Spleen (tissue), 11 donors: Measurements from ENCODE around the gene GPER1. TPM values are rescaled to one million over a fixed set of nuclear protein-coding genes. Genes with fewer than 3 reads are reported as not detected.

ENCODE experiments used
- DNase-seq: peaks from one replicate; pipeline ENCODE4 v3.0.0-alpha.2; 2020
- H3K27ac ChIP-seq, 8 donors: fragments of 200-600 bp; sonication (generic) in 7 of 8; 1 replicate in 4 of 8; 2 replicates in 4 of 8; pipeline versions ENCODE4 v1.5.0 to v1.8.0; 2016 to 2021; ENCODE audit warnings: inconsistent platforms in 4 of 8, mild to moderate bottlenecking in 4 of 8, moderate library complexity in 1 of 8
- H3K27me3 ChIP-seq, 7 donors: fragments of 200-600 bp; sonication (generic) in 6 of 7; replicated peaks in 1 of 7; 1 replicate in 4 of 7; 2 replicates in 3 of 7; pipeline versions ENCODE4 v1.5.0 to v1.8.0; 2016 to 2021; ENCODE audit warnings: inconsistent platforms in 3 of 7, mild to moderate bottlenecking in 1 of 7
- H3K36me3 ChIP-seq, 6 donors: fragments of 200-600 bp; sonication (generic) in 5 of 6; 1 replicate in 4 of 6; 2 replicates in 2 of 6; pipeline versions ENCODE4 v1.5.0 to v1.8.0; 2016 to 2021; ENCODE audit warnings: inconsistent platforms in 2 of 6
- H3K4me1 ChIP-seq, 6 donors: fragments of 200-600 bp; sonication (generic) in 5 of 6; 1 replicate in 3 of 6; 2 replicates in 3 of 6; pipeline versions ENCODE4 v1.5.0 to v1.8.0; 2016 to 2021; ENCODE audit warnings: inconsistent platforms in 3 of 6
- H3K4me3 ChIP-seq, 8 donors: fragments of 200-600 bp; sonication (generic) in 7 of 8; 1 replicate in 4 of 8; 2 replicates in 4 of 8; pipeline versions ENCODE4 v1.5.0 to v1.8.0; 2016 to 2021; ENCODE audit warnings: inconsistent platforms in 4 of 8, mild to moderate bottlenecking in 4 of 8, moderate library complexity in 2 of 8
- H3K9me3 ChIP-seq, 8 donors: fragments of 200-600 bp; sonication (generic) in 7 of 8; 1 replicate in 4 of 8; 2 replicates in 4 of 8; pipeline versions ENCODE4 v1.5.0 to v1.8.0; 2016 to 2021; ENCODE audit warnings: inconsistent platforms in 4 of 8
- CTCF ChIP-seq, 11 experiments: fragments of 200-600 bp in 7 of 11; fragments of 450-650 bp in 4 of 11; sonication (generic) in 4 of 11; IDR thresholded peaks in 8 of 11; conservative IDR thresholded peaks in 3 of 11; 1 replicate in 7 of 11; 2 replicates in 4 of 11; pipeline versions ENCODE4 v1.4.0 to v1.8.0; 2016 to 2021; ENCODE audit warnings: antibody characterized with exemption in 11 of 11, inconsistent platforms in 4 of 11, mild to moderate bottlenecking in 1 of 11
- POLR2A ChIP-seq, 3 donors: fragments of 450-650 bp; IDR thresholded peaks; one replicate each; pipeline ENCODE4 v1.5.1; 2017; ENCODE audit warnings: antibody characterized with exemption in 3 of 3, mild to moderate bottlenecking in 1 of 3
- POLR2AphosphoS5 ChIP-seq, 3 donors: sonication (generic); formaldehyde crosslinking; IDR thresholded peaks; one replicate each; pipeline ENCODE4 v1.5.1; 2017; ENCODE audit warnings: antibody characterized with exemption in 3 of 3
- WGBS, 5 donors: extraction: QIAGEN DNeasy Blood & Tissue Kit in 3 of 5; methylation state at CpG; one replicate each; pipeline versions ENCODE4 v1.1.5 to v1.1.7; 2013 to 2018; 5-methylcytosine and 5-hydroxymethylcytosine counted together
- intact Hi-C: fragments of 100-400 bp; cut with DNase I; formaldehyde crosslinking; loops from one replicate; pipeline ENCODE4 v1.15.0; 2023; ENCODE audit warnings: low total_unique reads
- polyA plus RNA-seq, 3 donors: library from polyadenylated mRNA; stranded (reverse); fragments of 200-250 nt; gene quantifications; one replicate each; pipeline ENCODE4 v1.2.1, GENCODE V29; 2013
- total RNA-seq, 7 donors: library from RNA; depleted of rRNA in 3 of 7; stranded (reverse); fragments of >200 nt in 3 of 7; fragmentation: NEBNext Ultra II Directional in 4 of 7; extraction: Animal tissue kit (Norgen Biotek cat#: 25700) in 4 of 7; gene quantifications; one replicate each; pipeline versions ENCODE4 v1.1.0 to v1.2.1, GENCODE V29; 2016 to 2021
- donor health status: healthy with polysubstance abuse.
- donor health status: DM: no; HTN: no; CAD: no; lungs with moderate emphysema.
- donor health status: DM: no; HTN: no; CAD: no.
- donor health status: Bipolar disorder and iron deficiency.
- donor health status: healthy.
- donor health status: DM: no; HTN: no; CAD: no.
- donor health status: DM: yes; HTN: yes; CAD: no.

The GPER1 gene
- total and polyA plus RNA-seq, 10 donors: 3.0 to 14.2 (median 6.1) TPM

GRCh38 chr7:1065263-1065584 lies 22.7 kb upstream of the GPER1 start:
- Histone ChIP-seq H3K4me1 (peaks cover 12 to 51% (median 39%) of the 10 kb centered on the region in 6 donors), H3K36me3 (no peaks in the 10 kb centered on the region), H3K27ac (no peak overlapping the region), H3K4me3 (peak overlapping the region in 4 of 8 donors; percentile 26 to 59 (median 28)), H3K27me3 (peaks cover 0 to 40% (median 0%) of the 10 kb centered on the region in 7 donors), H3K9me3 (no peaks in the 10 kb centered on the region)
- intact Hi-C loops: loop anchor here (2.0 kb wide), 1 partner anchor 72 kb away; no protein-coding TSS in a partner anchor
- 64 to 79% (median 71%) methylated on average over 12 of the region's 12 CpGs for WGBS, 5 donors
- TF ChIP-seq POLR2AphosphoS5 (IDR thresholded peaks at IDR 0.05): no peak
- no peak for TF ChIP-seq CTCF (IDR thresholded peaks at IDR 0.05 in 8 of 11, conservative IDR thresholded peaks at IDR 0.05 in 3 of 11)
- TF ChIP-seq POLR2A (IDR thresholded peaks at IDR 0.05): no peak
- DNase-seq: no peak

DNA sequence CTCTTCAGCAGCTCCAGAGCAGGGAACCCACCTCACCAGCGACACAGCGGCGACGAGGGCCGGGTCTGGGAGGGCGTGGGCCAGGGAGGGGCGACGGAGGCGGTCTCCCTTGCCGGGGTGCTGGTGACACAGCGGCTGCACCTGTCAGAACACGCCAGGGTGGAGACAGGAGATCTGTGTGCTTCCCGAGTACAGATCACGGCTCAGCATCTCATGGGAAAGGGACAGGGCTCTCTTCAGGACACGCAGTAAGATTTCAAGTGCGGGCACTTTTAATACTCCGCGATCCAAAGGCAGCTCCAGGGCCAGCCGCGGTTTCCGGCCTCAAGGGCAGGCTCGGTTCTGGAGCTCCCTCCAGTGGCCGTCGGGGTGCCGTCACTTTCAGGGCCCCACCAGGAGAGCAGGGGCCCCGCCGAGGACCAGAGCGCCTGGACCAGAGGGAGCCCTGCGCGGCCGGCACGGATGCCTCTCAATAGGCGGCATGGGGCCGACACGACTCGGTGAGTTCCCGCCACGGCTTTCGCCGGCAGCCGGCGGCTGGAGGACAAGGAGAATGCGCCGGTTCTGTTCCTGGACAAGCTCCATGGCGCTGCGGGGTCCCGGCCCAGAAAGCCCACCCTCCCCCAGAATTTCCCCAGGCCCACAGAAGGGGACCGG lies 22.2 kb upstream of the GPER1 start:
- peak; percentile 44 to 74 (median 67) for TF ChIP-seq POLR2AphosphoS5 (IDR thresholded peaks at IDR 0.05)
- peak; percentile 80 to 96 (median 95) for TF ChIP-seq CTCF (IDR thresholded peaks at IDR 0.05 in 8 of 11, conservative IDR thresholded peaks at IDR 0.05 in 3 of 11)
- TF ChIP-seq POLR2A (IDR thresholded peaks at IDR 0.05): no peak
- H3K4me1 ChIP-seq: peaks cover 12 to 46% (median 34%) of the 10 kb centered on the region in 6 donors
- 10 to 15% (median 12%) methylated on average over 27 to 48 of the region's 48 CpGs for WGBS, 5 donors
- H3K4me3 ChIP-seq: peak overlapping the region in 4 of 8 donors; percentile 26 to 59 (median 28)
- no peaks in the 10 kb centered on the region for H3K36me3 ChIP-seq
- no peaks in the 10 kb centered on the region for H3K9me3 ChIP-seq
- H3K27ac ChIP-seq: no peak overlapping the region
- intact Hi-C loops: loop anchor here (2.0 kb wide), 1 partner anchor 73 kb away; no protein-coding TSS in a partner anchor
- peaks cover 0 to 35% (median 0%) of the 10 kb centered on the region in 7 donors for H3K27me3 ChIP-seq
- peak; percentile 93 for DNase-seq

- intact Hi-C loops: no loop called here
- H3K4me3 ChIP-seq: no peak overlapping the region
- 78 to 89% (median 81%) methylated on average over 16 to 21 of the region's 21 CpGs for WGBS, 5 donors
These were observed 21.7 kb upstream of the GPER1 start for GRCh38 chr7:1066242-1066588.

More at GRCh38 chr7:1066242-1066588, 21.7 kb upstream of the GPER1 start:
- H3K27me3 ChIP-seq: peaks cover 0 to 30% (median 0%) of the 10 kb centered on the region in 7 donors
- H3K27ac ChIP-seq: no peak overlapping the region
- peaks cover 9 to 41% (median 29%) of the 10 kb centered on the region in 6 donors for H3K4me1 ChIP-seq
- DNase-seq: no peak
- no peaks in the 10 kb centered on the region for H3K9me3 ChIP-seq
- no peaks in the 10 kb centered on the region for H3K36me3 ChIP-seq
- TF ChIP-seq POLR2A (IDR thresholded peaks at IDR 0.05): no peak
- no peak for TF ChIP-seq CTCF (IDR thresholded peaks at IDR 0.05 in 8 of 11, conservative IDR thresholded peaks at IDR 0.05 in 3 of 11)
- TF ChIP-seq POLR2AphosphoS5 (IDR thresholded peaks at IDR 0.05): no peak
